Prostate gland (tissue), 2 donors: ENCODE results near the gene ELAVL2.

Source experiments
- POLR2A ChIP-seq: fragments of 450-650 bp; IDR thresholded peaks from one replicate; pipeline ENCODE4 v1.6.1; 2016; ENCODE audit warnings: antibody characterized with exemption, mild to moderate bottlenecking
- TF ChIP-seq, protein P1 (sequence below), 4 experiments: fragments of 200-600 bp in 2 of 4; fragments of 450-650 bp in 2 of 4; sonication (generic) in 2 of 4; IDR thresholded peaks; 1 replicate in 3 of 4; 2 replicates in 1 of 4; pipeline ENCODE4 v1.5.1; 2016 to 2019; ENCODE audit warnings: antibody characterized with exemption in 4 of 4, mild to moderate bottlenecking in 2 of 4, moderate library complexity in 2 of 4

DNA sequence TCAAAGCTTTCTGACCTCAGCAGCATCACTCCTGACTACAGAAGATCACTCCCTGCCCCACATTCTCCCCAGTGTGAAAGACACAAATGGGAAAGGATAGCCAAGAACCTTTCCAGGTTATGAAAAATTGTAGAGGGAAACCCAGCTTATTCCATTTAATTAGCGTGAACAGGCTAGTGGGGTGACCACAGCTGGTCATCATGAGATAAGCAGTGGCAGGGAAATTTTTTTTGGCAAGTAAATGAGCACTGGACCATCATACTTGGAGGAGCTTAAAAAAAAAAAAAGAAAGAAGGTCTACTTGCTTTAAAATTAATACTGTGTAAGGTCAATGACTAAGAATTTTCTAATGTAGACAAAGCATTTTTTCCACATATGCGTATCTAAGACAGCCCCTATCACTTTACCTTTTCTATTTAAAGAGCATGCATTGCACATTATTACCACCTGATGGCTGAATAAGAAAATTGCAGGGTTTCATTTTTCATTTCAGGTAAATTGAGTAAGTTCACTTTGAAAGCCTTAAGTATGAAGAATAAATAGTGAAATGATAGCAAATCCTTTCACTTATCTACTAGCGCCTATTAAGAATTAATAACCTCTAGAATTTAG, 123.6 kb downstream of the ELAVL2 start:
- TF ChIP-seq, protein P1, sequence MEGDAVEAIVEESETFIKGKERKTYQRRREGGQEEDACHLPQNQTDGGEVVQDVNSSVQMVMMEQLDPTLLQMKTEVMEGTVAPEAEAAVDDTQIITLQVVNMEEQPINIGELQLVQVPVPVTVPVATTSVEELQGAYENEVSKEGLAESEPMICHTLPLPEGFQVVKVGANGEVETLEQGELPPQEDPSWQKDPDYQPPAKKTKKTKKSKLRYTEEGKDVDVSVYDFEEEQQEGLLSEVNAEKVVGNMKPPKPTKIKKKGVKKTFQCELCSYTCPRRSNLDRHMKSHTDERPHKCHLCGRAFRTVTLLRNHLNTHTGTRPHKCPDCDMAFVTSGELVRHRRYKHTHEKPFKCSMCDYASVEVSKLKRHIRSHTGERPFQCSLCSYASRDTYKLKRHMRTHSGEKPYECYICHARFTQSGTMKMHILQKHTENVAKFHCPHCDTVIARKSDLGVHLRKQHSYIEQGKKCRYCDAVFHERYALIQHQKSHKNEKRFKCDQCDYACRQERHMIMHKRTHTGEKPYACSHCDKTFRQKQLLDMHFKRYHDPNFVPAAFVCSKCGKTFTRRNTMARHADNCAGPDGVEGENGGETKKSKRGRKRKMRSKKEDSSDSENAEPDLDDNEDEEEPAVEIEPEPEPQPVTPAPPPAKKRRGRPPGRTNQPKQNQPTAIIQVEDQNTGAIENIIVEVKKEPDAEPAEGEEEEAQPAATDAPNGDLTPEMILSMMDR (IDR thresholded peaks at IDR 0.05) = peak in 2 of 4 experiments; percentile 17 to 36
- no peak for TF ChIP-seq POLR2A
